T-helper 2 cell treated with Interferon-gamma antibody and Interleukin-4, amounts not matched to agents 100 ng/mL and 5 ng/mL, for 36 hours (primary cell): ENCODE measurements around the gene TACC2. TPM values are rescaled to one million over a fixed set of nuclear protein-coding genes. Genes with fewer than 3 reads are reported as not detected.
"Not testable (repeated sequence)": the region's sequence is repeated elsewhere in the genome, so short reads cannot be mapped to it uniquely, and the experiment has no call there.

Experiments
- intact Hi-C: fragments of 100-400 bp; cut with micrococcal nuclease; formaldehyde crosslinking; loops from one replicate; pipeline ENCODE4 v1.15.1; 2023
- total RNA-seq: library from RNA; stranded (reverse); gene quantifications from 2 replicates; pipeline ENCODE4 v1.2.3, GENCODE V29; 2022

Gene TACC2
- total RNA-seq, 1 donor from 2014 or later: not detected

DNA sequence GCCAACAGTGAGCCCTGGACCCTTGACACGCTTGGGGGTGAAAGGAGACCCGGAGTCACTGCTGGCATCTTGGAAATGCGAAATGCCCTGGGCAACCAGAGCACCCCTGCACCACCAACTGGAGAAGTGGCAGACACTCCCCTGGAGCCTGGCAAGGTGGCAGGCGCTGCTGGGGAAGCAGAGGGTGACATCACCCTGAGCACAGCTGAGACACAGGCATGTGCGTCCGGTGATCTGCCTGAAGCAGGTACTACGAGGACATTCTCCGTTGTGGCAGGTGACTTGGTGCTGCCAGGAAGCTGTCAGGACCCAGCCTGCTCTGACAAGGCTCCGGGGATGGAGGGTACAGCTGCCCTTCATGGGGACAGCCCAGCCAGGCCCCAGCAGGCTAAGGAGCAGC is 98.5 kb downstream of the TACC2 start:
- intact Hi-C loops: no loop called here

GRCh38 chr10:122089311-122090017 is 100.5 kb downstream of the TACC2 start:
- intact Hi-C loops: no loop called here

DNA sequence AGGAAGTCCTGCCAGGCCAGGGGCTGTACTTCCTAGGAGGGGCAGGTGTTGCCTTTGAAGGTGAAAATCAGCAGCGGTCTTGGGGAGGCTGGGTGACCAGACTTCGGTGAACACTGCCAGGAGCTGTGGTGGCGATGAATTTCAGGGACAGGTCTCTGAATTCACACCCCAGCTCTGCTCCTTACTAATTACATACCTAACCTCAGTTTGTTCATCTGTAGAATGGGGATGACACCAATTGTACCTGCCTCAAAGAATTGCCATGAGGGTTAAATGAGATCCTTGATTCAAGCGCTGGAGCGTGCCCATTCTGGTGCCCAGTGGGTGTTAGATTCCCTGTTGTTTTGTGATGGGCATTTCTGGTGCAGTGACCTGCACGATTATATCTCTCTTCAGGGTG is 102.8 kb downstream of the TACC2 start:
- intact Hi-C loops: no loop called here

DNA sequence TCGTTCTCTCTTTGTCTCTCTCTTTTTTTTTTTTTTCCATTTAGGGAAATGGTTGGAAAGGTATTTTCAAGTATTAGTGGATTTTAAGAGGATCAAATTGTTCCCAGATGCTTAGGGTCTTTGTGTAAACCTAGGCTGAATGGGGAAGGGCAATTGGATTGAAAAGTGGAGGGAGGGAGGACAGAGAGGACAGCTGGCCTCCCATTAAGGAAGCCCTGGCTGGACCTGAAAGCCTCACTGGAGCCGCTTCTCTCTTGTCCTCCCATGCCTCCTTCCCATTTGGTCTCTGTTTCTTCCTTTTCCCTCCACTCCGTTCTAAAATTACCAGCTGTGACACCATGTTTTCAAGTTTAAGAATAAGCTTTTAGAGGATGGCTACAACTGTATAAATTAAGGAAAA is 104.1 kb downstream of the TACC2 start:
- intact Hi-C loops: no loop called here

DNA sequence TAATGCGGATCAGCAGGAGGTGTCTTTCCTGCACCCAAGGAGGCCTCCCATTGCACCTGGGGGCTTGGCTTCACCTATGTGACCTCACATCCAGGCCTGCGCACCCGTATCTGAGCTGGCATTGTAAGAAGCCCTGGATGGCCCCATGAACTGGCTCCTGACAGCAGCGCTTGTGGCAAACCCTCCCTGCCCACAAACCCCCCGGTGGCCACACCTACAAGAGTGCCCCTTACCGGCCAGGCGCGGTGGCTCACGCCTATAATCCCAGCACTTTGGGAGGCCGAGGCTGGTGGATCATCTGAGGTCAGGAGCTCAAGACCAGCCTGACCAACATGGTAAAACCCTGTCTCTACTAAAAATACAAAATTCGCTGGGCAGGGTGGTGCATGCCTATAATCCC is 107.2 kb downstream of the TACC2 start:
- intact Hi-C loops: not testable (repeated sequence)

- intact Hi-C loops: no loop called here
Observed at GRCh38 chr10:122096705-122097104, 107.7 kb downstream of the TACC2 start.

DNA sequence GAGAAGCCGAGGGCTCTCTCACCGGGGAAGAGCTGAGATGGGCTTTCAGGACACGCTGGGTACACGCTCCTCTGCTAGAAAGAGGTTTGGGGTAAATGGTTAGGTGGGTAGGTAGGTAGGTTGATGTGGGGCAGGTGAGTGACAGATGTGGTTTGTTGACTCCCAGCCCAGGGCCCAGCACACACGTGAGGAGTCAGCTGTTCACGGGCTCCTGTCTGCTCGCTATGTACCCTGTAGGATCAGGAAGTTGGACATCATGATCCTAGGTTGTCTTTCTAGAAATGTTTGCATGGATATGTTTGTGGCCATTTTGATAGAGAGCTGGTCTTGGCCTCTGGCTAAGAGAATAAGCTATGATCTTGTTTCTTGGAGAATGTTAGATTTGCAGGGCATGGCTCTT is 109.0 kb downstream of the TACC2 start:
- intact Hi-C loops: no loop called here

DNA sequence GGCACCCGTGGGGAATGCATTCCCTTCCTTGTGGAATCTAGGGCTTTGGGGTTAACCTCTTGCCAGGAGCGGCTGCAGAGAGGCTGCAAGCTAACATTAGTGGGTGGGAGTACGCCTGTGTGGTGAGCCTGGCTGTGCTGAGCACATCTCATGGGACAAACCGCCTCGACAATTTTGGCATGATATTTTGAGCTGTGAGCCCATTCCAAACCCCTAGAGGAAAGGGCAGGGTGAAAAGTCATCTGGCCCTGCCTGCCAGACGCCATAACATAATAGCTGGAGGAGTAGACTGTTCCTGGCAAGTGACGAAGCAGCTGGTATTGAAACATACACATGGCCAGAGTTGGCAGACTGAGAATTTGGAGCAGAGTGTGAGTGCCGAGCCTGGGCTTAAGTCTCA is 110.0 kb downstream of the TACC2 start:
- intact Hi-C loops: no loop called here

GRCh38 chr10:122099562-122099961 is 110.6 kb downstream of the TACC2 start:
- intact Hi-C loops: no loop called here

GRCh38 chr10:122102146-122102868 is 113.3 kb downstream of the TACC2 start:
- intact Hi-C loops: no loop called here

DNA sequence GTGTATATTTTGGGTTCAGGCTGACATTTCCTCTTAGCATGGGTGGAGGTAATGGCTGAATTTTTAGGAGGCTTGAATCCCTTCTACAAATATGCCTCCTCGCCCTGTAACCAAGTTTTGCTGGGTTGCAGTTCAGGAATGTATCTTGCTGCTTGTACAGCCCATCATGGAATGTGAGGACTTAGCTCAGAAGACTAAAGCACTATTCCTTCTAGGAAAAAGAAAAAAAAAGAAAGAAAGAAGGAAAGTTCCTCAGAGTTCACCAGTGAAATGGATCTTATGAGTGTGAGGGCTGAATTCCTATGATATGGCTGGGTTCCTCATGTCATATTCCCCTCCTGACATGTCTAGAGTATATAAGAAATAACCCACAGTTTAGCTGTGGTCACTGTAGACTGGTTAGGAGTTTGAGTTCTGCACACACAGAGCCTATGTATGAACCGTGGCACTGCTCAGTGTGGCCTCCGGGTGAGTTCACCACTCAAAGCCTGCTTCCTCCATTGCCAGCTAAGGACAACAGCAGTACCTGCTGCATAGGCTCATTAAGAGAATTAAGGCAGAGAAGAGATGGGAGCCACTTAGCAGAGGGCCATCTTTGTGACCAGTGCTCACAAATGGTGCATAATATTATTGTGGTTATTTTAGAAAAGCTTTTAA is 114.0 kb downstream of the TACC2 start:
- intact Hi-C loops: no loop called here

GRCh38 chr10:122103592-122103991 is 114.6 kb downstream of the TACC2 start:
- intact Hi-C loops: no loop called here

DNA sequence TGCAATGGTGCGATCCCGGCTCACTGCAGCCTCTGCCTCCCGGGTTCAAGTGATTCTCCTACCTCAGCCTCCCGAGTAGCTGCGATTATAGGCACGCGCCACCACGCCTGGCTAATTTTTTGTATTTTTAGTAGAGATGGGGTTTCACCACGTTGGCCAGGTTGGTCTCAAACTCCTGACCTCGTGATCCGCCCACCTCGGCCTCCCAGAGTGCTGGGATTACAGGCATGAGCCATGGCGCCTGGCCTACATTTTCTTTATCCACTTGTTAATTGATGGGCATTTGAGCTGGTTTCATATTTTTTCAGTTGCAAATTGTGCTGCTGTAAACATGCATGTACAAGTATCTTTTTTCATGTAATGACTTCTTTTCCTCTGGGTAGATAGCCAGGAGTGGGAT is 119.8 kb downstream of the TACC2 start:
- intact Hi-C loops: not testable (repeated sequence)

GRCh38 chr10:122112021-122112616 is 123.2 kb downstream of the TACC2 start:
- intact Hi-C loops: no loop called here

DNA sequence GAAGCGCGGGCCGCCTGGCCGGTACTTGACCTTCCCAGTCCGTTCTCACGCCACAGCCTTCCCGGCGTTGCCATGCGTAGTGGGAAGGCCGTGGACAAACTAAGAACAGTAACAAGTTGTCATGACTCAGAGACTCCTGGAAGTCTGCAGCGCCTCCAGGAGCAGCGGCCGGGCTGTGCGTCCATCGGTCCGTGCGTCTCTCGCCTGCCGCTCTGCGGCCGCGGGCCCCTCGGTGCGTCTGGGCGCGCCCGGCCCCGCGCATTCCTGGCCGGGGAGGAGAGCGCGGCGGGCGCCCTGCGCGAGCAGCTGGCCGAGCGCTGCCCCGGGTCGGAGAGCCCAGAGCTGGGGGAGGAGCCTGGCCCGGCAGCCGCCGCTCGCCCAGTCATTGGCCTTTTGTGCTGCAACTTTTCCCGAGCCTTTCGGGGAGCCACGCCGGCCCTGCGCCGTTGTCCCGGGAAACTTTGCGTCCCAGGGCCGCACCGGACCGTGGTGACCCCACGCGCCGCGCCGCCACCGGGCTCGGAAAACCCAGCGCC is 123.7 kb downstream of the TACC2 start:
- intact Hi-C loops: no loop called here

- intact Hi-C loops: no loop called here
Observed at GRCh38 chr10:122113161-122113944, 124.4 kb downstream of the TACC2 start.

DNA sequence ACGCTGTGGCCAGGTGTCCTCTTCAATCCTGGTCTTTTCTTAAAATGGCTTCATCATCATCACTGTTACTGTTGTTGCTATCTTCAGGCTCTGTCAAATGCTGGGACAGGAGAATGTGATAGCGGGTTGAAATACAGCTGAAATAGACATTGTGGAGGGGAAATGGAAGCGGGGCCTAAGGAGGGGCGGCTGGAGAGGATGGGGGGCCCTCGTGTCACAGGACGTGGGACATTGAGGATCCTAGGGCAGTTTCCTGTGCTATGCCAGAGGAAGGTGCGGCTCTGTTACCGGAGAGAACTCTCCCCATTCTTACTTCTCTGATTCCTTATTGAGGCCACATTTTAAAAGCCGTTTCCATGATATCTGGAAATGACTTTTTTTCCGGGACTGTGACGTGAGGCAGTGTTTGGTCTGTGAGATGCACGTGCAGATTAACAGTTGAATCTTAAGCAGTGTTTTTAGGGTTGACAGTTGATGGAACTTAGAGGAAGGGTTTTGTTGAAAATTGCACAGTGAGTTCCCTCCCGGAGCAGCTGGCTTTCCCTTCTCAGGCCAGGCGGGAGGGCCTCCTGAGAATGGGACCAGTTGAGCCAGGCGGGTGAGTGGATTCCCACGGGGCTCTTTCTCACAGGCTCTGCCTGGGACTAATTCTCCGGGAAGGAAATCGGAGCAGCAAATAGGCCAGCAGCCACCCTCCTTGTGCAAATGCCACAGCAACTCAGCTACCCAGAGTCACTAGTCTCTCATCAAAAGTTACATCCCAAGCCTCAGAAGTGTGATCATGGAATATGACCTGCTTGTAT is 125.2 kb downstream of the TACC2 start:
- intact Hi-C loops: no loop called here

DNA sequence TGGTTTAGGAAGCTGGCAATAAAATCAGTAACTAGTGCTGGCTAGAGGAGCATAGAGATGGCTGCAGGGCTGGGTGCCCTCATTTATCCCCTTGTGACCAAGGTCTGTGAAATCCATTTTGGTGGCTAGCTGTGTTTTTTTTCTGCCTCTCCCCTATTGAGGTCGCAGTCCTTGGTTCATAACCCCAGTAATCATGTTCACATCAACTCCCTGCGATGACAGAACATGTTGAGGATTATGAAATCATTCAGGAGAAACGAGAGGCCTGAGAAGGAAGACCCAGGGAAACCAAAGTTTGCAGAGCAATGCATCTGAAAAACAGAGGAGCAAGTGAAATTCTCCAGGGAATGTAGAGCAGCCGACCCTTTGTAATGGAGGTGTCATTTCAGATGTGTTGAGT is 126.9 kb downstream of the TACC2 start:
- intact Hi-C loops: no loop called here

DNA sequence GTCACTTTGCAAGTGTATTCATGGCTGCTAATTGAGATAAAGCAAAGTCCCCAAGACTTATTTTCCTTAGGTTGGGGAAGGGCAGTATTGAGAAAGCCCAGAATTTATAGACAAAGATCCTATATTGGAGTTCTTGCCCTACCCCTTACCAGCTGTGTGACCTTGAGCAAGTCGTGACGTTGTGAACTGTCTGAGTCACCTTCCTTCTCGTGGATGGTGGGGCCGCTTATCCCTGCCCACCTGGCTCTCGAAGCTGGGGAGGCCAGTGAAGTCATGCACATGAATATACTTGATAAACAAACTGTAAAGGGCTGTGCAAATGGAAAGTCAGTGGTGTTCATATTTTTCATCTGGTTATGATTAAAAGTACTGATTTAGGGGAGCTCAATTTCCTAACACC is 127.4 kb downstream of the TACC2 start:
- intact Hi-C loops: no loop called here

- intact Hi-C loops: no loop called here
Observed at GRCh38 chr10:122117475-122117874, 128.5 kb downstream of the TACC2 start.
